Stimulated activated effector memory CD8-positive, alpha-beta T cell treated with anti-CD3 and anti-CD28 coated beads, Interleukin-12 subunit alpha, Interleukin-12 subunit beta, amount 100 ng/mL, for 72 hours (primary cell): ENCODE data around the gene PGA4.

ENCODE experiments used
- ATAC-seq: fragments of 150-1000 bp; cut with Tn5 transposase; 2 replicates; pipeline ENCODE4 v1.10.0; 2021
- DNase-seq, 2 donors: peaks; one replicate each; pipeline ENCODE4 v3.0.0; 2021 to 2022; ENCODE audit warnings: low spot score in 2 of 2
- H3K27ac Mint-ChIP-seq: one replicate; pipeline ENCODE4 v1.8.0; 2022; ENCODE audit warnings: mild to moderate bottlenecking, mixed read lengths
- H3K36me3 Mint-ChIP-seq: one replicate; pipeline ENCODE4 v1.8.0; 2022; ENCODE audit warnings: mild to moderate bottlenecking, mixed read lengths
- H3K4me1 Mint-ChIP-seq: one replicate; pipeline ENCODE4 v1.8.0; 2022; ENCODE audit warnings: mixed read lengths
- H3K4me3 Mint-ChIP-seq: one replicate; pipeline ENCODE4 v1.8.0; 2022; ENCODE audit warnings: mild to moderate bottlenecking, mixed read lengths
- H3K9me3 Mint-ChIP-seq: one replicate; pipeline ENCODE4 v1.8.0; 2022; ENCODE audit warnings: mixed read lengths

PGA4 gene

DNA sequence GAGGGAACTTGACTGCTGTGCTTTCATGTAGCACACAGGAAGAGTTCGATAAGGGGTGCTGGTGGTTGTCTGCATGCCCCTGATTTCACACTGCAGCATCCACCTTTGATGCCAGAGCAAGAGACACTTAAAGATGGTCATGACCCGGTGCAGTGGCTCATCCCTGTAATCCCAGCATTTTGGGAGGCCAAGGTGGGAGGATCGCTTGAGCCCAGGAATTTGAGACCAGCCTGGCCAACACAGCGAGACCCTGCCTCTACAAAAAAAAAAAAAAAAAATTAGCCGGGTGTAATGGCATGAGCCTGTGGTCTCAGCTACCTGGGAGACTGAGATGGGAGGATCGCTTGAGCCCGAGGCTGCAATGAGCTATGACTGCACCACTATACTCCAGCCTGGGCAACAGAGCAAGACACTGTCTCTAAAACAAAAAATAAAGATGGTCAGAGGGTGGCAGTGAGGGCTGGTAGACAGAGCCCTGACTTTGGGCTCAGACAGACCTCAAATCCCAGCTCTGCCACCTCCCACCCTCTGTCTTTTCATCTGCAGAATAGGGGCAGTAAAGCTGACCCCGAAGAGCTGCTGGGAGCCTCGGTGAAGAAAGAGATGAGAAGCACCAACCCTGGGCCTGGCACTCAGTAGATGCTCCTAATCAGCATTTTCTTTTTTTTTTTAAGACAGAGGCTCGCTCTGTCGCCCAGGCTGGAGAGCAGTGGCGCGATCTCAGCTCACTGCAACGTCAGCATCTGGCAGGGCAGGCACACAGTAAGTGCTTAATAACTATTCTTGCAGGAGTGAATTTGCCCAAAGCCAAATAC lies 55.2 kb downstream of the PGA4 start:
- H3K4me1 Mint-ChIP-seq = peaks cover 6% of the 10 kb centered on the region
- H3K4me3 Mint-ChIP-seq = no peak overlapping the region
- no peak overlapping the region for H3K27ac Mint-ChIP-seq
- peaks cover 9% of the 10 kb centered on the region for H3K36me3 Mint-ChIP-seq
- ATAC-seq (no peak), DNase-seq (no peak)
- peaks cover 3% of the 10 kb centered on the region for H3K9me3 Mint-ChIP-seq

DNA sequence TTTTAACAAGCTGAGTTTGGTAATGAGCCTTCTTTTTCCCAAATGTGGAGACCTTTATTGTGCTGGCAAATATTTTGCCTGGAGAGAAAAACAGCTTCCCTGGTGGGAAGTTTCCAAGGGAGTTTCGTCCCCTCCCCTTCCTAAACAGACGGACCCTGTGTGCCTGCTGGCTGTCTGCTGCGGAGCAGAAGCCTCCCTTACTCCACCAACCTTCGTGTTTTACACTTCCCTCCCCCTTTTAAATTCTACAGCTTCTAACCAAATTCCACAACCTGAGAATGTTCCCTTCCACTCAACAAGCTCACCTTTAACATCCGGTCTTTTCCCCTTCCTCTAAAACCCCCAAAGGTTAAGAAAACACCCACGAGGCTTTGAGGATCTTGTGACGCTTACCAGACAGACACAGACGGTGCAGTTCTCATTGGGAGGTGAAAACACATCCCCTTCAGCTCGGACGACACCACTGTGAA lies 55.9 kb downstream of the PGA4 start:
- ATAC-seq = no peak
- no peak for DNase-seq
- Mint-ChIP-seq H3K9me3 (peaks cover 3% of the 10 kb centered on the region), H3K36me3 (peaks cover 9% of the 10 kb centered on the region), H3K4me1 (peaks cover 6% of the 10 kb centered on the region), H3K4me3 (no peak overlapping the region), H3K27ac (peak overlapping the region; percentile 38)

DNA sequence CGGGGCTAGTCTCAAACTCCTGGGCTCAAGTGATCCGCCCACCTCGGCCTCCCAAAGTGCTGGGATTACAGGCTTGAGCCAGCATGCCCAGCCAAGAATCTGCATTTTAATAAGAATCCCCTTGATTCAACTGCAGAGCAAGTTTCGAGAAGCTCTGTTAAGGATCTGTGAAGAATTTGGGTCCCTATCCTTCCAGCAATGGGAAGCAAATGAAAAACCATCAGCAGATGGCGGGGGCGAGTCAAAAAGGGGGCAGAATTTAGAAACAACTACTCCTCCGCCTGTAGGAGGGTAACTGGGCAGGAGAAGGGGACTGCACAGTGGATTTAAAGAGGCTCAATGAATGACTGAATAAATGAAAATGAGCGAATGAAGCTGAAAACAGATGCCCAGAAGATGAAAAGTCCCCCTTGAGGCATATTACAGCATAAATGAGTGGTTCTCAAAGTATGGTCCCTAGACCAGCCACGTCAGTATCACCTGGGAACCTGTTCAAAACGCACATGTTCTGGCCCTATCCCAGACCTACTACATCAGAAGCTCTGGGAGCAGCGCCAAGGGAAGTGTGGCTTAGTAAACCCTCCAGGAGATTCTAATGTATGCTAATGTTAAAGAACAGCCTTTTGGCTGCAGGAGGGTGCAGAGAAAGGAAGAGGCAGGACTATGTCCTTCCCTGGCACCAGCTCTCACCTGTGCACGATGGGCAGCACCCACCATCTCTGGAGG lies 58.0 kb downstream of the PGA4 start:
- H3K4me1 Mint-ChIP-seq = peaks cover 6% of the 10 kb centered on the region
- peaks cover 3% of the 10 kb centered on the region for H3K9me3 Mint-ChIP-seq
- DNase-seq = no peak
- H3K4me3 Mint-ChIP-seq = no peak overlapping the region
- no peak overlapping the region for H3K27ac Mint-ChIP-seq
- H3K36me3 Mint-ChIP-seq = peaks cover 9% of the 10 kb centered on the region
- no peak for ATAC-seq

DNA sequence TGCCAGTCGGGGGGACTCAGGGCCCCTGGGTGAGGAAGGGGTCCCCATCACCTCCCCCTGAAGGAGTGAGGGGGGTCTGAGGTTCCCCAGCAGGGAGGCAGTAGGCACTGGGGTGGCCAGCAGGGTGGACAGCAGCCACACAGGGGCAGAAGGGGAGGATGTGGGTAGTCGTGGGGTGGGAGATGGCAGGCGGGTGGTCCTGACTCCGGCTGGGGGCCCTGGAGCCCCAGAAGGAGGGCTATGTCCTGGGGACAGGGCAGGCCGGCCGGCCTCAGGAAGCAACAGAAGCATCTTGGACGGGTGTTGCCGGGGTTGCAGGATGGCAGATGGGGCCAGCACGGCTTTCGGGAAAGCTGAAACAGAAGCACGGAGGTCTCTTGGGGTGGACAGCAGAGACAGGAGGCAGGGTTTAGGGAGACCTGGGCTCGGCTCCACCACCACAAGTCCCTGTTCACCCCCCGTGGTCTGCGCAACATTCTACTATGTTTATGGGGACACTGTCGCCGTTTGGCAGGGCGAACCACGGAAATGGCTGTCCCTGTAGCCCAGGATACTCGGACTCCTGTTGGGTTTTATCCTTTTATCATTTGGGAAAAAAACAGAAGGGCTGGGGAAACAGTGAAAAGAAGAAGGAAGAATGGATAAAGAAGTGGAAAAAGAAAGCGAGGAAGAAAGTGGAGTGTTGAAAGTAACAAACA lies 58.9 kb downstream of the PGA4 start:
- peaks cover 6% of the 10 kb centered on the region for H3K4me1 Mint-ChIP-seq
- H3K36me3 Mint-ChIP-seq = peaks cover 9% of the 10 kb centered on the region
- H3K9me3 Mint-ChIP-seq = peaks cover 3% of the 10 kb centered on the region
- H3K4me3 Mint-ChIP-seq = no peak overlapping the region
- no peak for DNase-seq
- no peak overlapping the region for H3K27ac Mint-ChIP-seq
- ATAC-seq = no peak
